ENCODE results near the gene FILIP1L. TPM values are rescaled to one million over a fixed set of nuclear protein-coding genes. Genes with fewer than 3 reads are reported as not detected.
A peak's percentile ranks its signal among the peaks of the same experiment; 100 is the strongest.
"Not testable (repeated sequence)": the region's sequence is repeated elsewhere in the genome, so short reads cannot be mapped to it uniquely, and the experiment has no call there.

Gene FILIP1L
- total RNA-seq, 4 donors from 2014 or later = 87.1 to 115 (median 99.6) TPM

DNA sequence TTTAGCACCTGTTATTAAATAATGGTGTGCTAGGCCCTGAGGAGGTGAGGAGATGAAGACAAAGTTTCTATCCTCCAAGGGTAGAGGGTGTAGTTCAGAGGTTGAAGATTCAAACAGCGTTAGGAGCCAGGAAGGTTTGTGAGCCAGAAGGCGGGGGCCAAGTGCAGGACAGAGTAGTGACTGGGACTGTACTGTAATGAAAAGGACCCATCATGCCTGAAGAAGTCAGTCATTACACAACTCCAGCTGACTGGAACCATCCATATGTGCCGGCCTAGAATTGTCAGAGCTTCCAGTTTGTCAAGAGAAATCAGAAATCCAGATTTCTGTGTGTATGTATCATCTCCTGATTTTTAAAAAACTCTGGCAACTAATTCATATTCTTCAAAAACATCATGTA, 54.8 kb downstream of the FILIP1L start:
- Histone ChIP-seq H3K4me1 (peaks cover 31 to 62% of the 10 kb centered on the region in 2 donors), H3K27me3 (no peaks in the 10 kb centered on the region), H3K4me3 (no peak overlapping the region), H3K36me3 (no peaks in the 10 kb centered on the region), H3K27ac (peak overlapping the region; percentile 8 to 71 (median 60)), H3K9me3 (no peaks in the 10 kb centered on the region)
- intact Hi-C loops (cut with DNase I; ENCODE audit: low total_unique reads) (no loop called here), in situ Hi-C loops (cut with MboI; ENCODE audit: low sequenced_read_pairs in 4 of 4) (loop anchor here in 3 of 4 donors (25.0 kb wide), 1 partner anchor 222 kb away; no protein-coding TSS in a partner anchor)
- DNase-seq (no peak), ATAC-seq (no peak)
- TF ChIP-seq, protein P1, sequence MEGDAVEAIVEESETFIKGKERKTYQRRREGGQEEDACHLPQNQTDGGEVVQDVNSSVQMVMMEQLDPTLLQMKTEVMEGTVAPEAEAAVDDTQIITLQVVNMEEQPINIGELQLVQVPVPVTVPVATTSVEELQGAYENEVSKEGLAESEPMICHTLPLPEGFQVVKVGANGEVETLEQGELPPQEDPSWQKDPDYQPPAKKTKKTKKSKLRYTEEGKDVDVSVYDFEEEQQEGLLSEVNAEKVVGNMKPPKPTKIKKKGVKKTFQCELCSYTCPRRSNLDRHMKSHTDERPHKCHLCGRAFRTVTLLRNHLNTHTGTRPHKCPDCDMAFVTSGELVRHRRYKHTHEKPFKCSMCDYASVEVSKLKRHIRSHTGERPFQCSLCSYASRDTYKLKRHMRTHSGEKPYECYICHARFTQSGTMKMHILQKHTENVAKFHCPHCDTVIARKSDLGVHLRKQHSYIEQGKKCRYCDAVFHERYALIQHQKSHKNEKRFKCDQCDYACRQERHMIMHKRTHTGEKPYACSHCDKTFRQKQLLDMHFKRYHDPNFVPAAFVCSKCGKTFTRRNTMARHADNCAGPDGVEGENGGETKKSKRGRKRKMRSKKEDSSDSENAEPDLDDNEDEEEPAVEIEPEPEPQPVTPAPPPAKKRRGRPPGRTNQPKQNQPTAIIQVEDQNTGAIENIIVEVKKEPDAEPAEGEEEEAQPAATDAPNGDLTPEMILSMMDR (IDR thresholded peaks at IDR 0.05 in 4 of 5, conservative IDR thresholded peaks at IDR 0.05 in 1 of 5) = no peak
- TF ChIP-seq POLR2A (IDR thresholded peaks at IDR 0.05) = no peak

DNA sequence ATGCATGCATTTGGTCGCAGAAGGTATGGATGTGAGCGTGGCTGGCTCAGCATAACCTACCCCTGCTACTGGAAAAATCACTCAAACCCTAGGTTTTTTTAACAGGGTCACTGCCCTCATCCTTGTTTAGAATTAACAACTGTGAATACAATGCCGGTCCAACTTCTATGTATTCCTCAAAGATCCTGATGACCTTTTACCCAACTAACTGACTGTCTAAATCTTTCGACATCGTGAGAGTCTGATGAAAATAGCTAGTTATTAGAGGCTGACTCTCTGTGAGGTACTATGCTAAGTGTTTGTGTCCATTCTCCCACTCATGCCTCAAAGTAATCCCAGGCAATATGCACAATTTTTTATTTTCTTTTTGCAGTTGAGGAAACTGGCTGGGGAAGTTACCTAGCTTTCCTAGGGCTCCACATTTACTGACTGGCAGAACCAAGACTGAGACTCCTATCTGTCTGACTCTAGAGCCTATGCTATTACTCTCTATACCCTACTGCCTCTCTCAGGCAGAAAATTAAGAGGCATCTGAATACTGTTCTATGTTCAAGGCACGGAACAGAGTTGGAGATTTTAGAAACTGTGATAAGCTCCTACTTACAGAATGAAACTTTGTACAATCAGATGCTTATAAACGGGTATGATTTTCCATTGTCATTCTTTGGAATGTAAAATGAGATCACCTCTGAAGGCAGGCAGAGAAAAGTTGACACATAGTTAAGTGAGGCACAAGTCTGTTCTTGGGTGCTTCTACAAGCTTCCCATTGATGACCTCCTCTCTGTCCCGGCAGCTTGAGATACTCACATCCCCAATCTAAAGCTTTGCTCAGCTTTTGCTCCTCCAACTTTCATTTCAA, 56.4 kb downstream of the FILIP1L start:
- peak; percentile 50 to 58 for ATAC-seq
- H3K27ac ChIP-seq = peak overlapping the region; percentile 5 to 71 (median 60)

DNA sequence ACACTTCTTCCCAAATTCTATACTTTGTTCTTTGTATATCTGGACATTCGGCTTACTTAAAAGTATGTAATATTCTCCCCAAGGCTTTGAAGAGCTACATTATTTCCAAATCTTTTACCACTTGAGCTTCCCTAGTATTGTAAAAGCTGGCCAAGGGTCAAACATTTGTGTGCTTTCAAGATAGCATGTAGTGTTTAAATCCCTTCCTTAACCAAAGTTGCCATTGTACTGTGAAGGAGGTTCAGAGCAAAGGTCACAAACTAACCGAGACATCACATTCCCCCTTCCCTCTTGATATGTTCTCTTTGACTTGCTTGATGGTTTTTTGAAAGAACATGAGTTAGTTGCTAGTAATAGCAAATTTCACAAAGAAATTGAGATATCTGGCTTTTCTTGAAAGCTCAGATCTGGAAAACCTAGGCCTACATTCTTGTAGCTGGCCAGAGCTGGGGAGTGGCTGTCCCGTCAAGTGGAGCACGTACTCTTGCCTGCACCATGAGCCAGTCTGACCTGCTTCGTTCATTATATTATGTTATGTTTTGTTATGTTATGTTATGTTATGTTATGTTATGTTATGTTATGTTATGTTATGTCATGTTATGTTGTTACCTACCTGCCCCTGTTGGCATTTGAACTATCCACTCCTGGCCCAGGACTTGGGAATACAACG, 60.2 kb downstream of the FILIP1L start:
- intact Hi-C loops (cut with DNase I; ENCODE audit: low total_unique reads) = no loop called here
- peak overlapping the region in 2 of 4 donors; percentile 7 to 71 for H3K27ac ChIP-seq
- no peaks in the 10 kb centered on the region for H3K27me3 ChIP-seq
- ATAC-seq (no peak), DNase-seq (no peak)
- no peaks in the 10 kb centered on the region for H3K36me3 ChIP-seq
- no peak overlapping the region for H3K4me3 ChIP-seq
- no peaks in the 10 kb centered on the region for H3K9me3 ChIP-seq
- in situ Hi-C loops (cut with MboI; ENCODE audit: low sequenced_read_pairs in 4 of 4) = loop anchor here in 3 of 4 donors (25.0 kb wide), 1 partner anchor 217 kb away; no protein-coding TSS in a partner anchor
- no peak for TF ChIP-seq POLR2A (IDR thresholded peaks at IDR 0.05)
- TF ChIP-seq, protein P1 (IDR thresholded peaks at IDR 0.05 in 4 of 5, conservative IDR thresholded peaks at IDR 0.05 in 1 of 5) = no peak
- peaks cover 7 to 27% of the 10 kb centered on the region in 2 donors for H3K4me1 ChIP-seq

More for the DNA sequence above, 56.4 kb downstream of the FILIP1L start:
- intact Hi-C loops (cut with DNase I; ENCODE audit: low total_unique reads) (no loop called here), in situ Hi-C loops (cut with MboI; ENCODE audit: low sequenced_read_pairs in 4 of 4) (loop anchor here in 3 of 4 donors (25.0 kb wide), 1 partner anchor 221 kb away; no protein-coding TSS in a partner anchor)
- no peaks in the 10 kb centered on the region for H3K27me3 ChIP-seq
- H3K4me1 ChIP-seq = peaks cover 21 to 49% of the 10 kb centered on the region in 2 donors
- no peak for DNase-seq
- H3K9me3 ChIP-seq = no peaks in the 10 kb centered on the region
- TF ChIP-seq POLR2A (IDR thresholded peaks at IDR 0.05) = no peak
- TF ChIP-seq, protein P1 (IDR thresholded peaks at IDR 0.05 in 4 of 5, conservative IDR thresholded peaks at IDR 0.05 in 1 of 5) = peak in 1 of 5 experiments; percentile 5
- no peaks in the 10 kb centered on the region for H3K36me3 ChIP-seq
- H3K4me3 ChIP-seq = no peak overlapping the region

DNA sequence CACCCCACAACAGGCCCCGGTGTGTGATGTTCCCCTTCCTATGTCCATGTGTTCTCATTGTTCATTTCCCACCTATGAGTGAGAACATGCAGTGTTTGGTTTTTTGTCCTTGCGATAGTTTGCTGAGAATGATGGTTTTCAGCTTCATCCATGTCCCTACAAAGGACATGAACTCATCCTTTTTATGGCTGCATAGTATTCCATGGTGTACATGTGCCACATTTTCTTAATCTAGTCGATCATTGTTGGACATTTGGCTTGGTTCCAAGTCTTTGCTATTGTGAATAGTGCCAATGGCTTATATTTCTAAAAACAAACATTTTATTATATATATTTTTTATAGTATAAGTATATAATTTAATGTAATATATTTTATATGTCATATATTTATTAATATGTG, 62.8 kb downstream of the FILIP1L start:
- H3K27ac ChIP-seq; intact Hi-C loops (cut with DNase I; ENCODE audit: low total_unique reads); DNase-seq; H3K27me3 ChIP-seq; H3K9me3 ChIP-seq; ATAC-seq; H3K36me3 ChIP-seq; H3K4me3 ChIP-seq: not testable (repeated sequence)
- peaks cover 31 to 37% of the 10 kb centered on the region in 2 donors for H3K4me1 ChIP-seq
- in situ Hi-C loops (cut with MboI; ENCODE audit: low sequenced_read_pairs in 4 of 4) = loop anchor here in 3 of 4 donors (25.0 kb wide), 1 partner anchor 214 kb away; no protein-coding TSS in a partner anchor
